ENCODE data around the gene CDK5R1.
A peak's percentile ranks its signal among the peaks of the same experiment; 100 is the strongest.
"Not testable (repeated sequence)": the region's sequence is repeated elsewhere in the genome, so short reads cannot be mapped to it uniquely, and the experiment has no call there.

The CDK5R1 gene

GRCh38 chr17:32486701-32487472, at the start of gene CDK5R1:
Gene CDK5R1 (plus strand): TSS chr17:32486993. CDS start chr17:32487621, 628 bp downstream.
- DNase-seq = peak; percentile 72 to 79

GRCh38 chr17:32440722-32441121, 46.1 kb upstream of the CDK5R1 start:
- DNase-seq = no peak

GRCh38 chr17:32441886-32442285, 44.9 kb upstream of the CDK5R1 start:
- DNase-seq = no peak

- DNase-seq = no peak
Observed at GRCh38 chr17:32443827-32444300, 42.9 kb upstream of the CDK5R1 start.

- peak; percentile 92 to 96 for DNase-seq
Observed at GRCh38 chr17:32444301-32445073, 42.3 kb upstream of the CDK5R1 start, which contains the start of gene PSMD11. Gene PSMD11 (plus strand): TSS chr17:32444510. CDS start chr17:32444524, 14 bp downstream.

- no peak for DNase-seq
Observed at GRCh38 chr17:32445074-32445415, 41.7 kb upstream of the CDK5R1 start.

- DNase-seq = no peak
Observed at GRCh38 chr17:32445497-32445896, 41.3 kb upstream of the CDK5R1 start.

- no peak for DNase-seq
Observed at GRCh38 chr17:32445971-32446370, 40.8 kb upstream of the CDK5R1 start.

GRCh38 chr17:32446949-32447348, 39.8 kb upstream of the CDK5R1 start:
- DNase-seq = no peak

- DNase-seq = no peak
Observed at GRCh38 chr17:32449963-32450362, 36.8 kb upstream of the CDK5R1 start.

GRCh38 chr17:32450379-32450778, 36.4 kb upstream of the CDK5R1 start:
- not testable (repeated sequence) for DNase-seq

- no peak for DNase-seq
Observed at GRCh38 chr17:32451879-32452278, 34.9 kb upstream of the CDK5R1 start.

- no peak for DNase-seq
Observed at GRCh38 chr17:32452281-32452680, 34.5 kb upstream of the CDK5R1 start.

- no peak for DNase-seq
Observed at GRCh38 chr17:32453370-32453769, 33.4 kb upstream of the CDK5R1 start.

- no peak for DNase-seq
Observed at GRCh38 chr17:32458371-32458770, 28.4 kb upstream of the CDK5R1 start.

- DNase-seq = no peak
Observed at GRCh38 chr17:32460054-32460453, 26.7 kb upstream of the CDK5R1 start.

GRCh38 chr17:32461498-32461852, 25.3 kb upstream of the CDK5R1 start:
- no peak for DNase-seq

GRCh38 chr17:32461853-32462617, 24.8 kb upstream of the CDK5R1 start:
- peak; percentile 5 to 24 for DNase-seq

GRCh38 chr17:32463304-32463703, 23.5 kb upstream of the CDK5R1 start:
- no peak for DNase-seq

GRCh38 chr17:32464374-32464773, 22.4 kb upstream of the CDK5R1 start:
- no peak for DNase-seq

- no peak for DNase-seq
Observed at GRCh38 chr17:32467949-32468348, 18.8 kb upstream of the CDK5R1 start.

- DNase-seq = no peak
Observed at GRCh38 chr17:32470405-32471167, 16.2 kb upstream of the CDK5R1 start.

Data from hippocampal formation (tissue), 2 donors.